ENCODE measurements around the gene ZNF804A.

Gene ZNF804A

GRCh38 chr2:184611361-184612085, 13.2 kb downstream of the ZNF804A start:
- DNase-seq, result no peak

DNA sequence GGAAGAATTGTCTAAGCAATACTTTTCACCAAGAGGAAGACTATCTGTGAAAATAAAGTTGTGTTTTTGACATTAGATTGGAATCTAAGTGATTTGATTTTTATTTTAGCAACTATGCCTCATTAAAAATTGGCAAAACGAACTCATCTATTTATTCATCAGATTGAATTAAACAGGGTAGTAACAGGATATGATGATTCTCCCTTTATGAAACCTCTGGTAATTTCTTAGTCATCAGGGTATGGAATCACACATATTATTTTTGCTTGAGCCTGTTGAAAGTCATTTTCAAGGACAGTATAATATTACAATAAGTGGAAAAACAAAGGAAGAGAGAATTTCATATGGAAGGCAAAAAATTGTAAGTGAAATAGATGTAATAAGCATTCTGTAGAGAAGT, 22.0 kb downstream of the ZNF804A start:
- DNase-seq, result no peak

DNA sequence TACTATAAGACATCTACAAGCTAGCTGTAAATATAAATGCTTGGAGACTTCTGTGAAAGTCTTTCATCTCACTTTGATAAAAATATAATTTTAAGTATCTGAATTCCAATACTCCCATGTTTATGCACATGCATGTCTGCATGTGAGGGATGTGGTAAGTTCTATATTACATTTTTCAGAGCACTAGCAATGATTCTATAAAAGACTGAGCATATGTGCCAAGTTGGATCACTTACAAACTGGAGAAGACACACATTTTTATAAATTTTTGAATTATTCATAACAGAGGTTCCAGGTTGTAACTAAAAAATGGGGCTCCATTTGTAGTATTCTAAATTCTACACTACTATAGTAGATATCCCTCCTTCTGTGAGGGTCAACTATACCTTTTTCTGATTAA, 26.0 kb downstream of the ZNF804A start:
- DNase-seq, result no peak

GRCh38 chr2:184628051-184628450, 29.7 kb downstream of the ZNF804A start:
- no peak for DNase-seq

DNA sequence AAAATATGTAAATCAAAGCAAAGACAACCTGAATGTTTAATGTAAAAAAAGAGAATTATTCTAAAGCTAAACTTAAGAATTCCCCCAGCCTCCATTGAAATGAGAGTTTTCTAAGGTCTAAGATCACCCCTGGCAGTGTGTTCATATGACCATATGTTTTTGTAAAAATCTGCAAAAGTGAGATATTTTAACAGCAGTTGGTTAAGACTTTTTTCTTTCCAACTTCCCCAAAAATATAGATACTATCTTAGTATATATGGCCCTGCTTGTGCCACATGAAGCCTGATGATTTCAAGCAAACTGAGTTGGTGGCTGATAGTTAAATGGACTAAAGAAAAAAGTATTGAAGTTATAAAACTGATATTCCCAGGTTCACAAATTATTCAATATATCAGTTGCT, 35.4 kb downstream of the ZNF804A start:
- DNase-seq, result no peak

- DNase-seq, result no peak
These were observed 39.5 kb downstream of the ZNF804A start for GRCh38 chr2:184637781-184638180.

- DNase-seq, result no peak
These were observed 46.4 kb downstream of the ZNF804A start for GRCh38 chr2:184644685-184645084.

GRCh38 chr2:184646177-184646576, 47.8 kb downstream of the ZNF804A start:
- DNase-seq, result no peak

DNA sequence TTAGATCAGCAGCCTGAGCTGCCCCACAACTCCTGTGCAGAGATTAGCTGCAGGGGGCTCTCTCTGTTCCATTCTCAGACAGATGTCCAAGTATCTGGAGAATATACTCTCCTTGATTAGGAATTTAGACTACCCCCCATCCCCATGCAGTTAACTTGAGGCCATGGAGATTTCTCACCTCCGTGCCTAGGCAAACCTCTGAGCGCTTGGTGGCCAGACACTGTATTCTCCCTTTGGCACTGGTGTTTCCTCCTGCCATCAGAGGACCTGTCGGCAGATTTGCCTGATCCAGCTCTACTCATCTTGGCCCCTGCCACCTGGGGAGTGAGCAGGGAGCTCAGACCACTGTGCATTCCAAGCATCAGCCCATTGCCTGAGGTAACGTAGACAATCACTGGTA, 48.3 kb downstream of the ZNF804A start:
- no peak for DNase-seq

GRCh38 chr2:184654945-184655344, 56.6 kb downstream of the ZNF804A start:
- no peak for DNase-seq

GRCh38 chr2:184677171-184677570, 78.8 kb downstream of the ZNF804A start:
- no peak for DNase-seq

DNA sequence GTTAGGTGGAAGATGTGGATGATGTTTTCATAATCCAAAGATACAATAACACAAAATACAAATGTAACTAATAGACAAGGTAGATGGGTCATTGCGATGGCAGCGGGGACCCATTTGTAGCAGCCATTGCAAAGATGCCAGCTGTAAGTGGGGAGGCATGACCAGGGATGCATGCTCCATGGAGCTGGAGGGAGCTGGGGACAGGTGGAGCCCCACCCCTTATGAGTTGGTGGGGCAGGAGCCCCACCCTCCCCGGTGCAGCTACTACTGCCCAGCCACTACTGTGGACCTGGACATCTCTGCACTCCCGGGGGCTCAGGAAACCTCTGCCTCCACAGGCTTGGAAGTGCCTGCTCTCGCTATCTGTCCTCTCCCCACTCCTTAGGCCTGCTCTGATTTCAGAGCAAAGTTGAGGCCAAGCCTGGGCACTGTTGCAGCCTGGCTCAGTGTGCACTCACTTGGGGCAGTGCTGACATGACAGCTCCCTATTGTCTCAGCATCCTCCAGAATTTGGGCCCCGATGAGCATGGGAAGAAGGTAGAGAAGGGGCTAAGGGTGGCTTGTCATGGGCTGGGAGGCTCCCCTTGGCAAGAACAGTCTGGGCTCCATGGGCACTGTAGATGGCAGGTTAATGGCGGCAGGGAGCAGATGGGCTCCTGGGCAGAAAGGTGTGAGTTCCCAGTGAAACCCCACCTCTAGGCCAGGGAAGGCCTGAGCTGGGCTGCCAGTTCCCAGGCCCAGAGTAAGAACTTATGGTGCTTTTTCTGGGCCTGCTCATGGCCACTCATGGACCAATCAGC, 81.1 kb downstream of the ZNF804A start:
- no peak for DNase-seq

GRCh38 chr2:184680825-184681224, 82.5 kb downstream of the ZNF804A start:
- no peak for DNase-seq

- no peak for DNase-seq
These were observed 83.5 kb downstream of the ZNF804A start for GRCh38 chr2:184681642-184682321.

- DNase-seq, result no peak
These were observed 85.6 kb downstream of the ZNF804A start for GRCh38 chr2:184683911-184684310.

DNA sequence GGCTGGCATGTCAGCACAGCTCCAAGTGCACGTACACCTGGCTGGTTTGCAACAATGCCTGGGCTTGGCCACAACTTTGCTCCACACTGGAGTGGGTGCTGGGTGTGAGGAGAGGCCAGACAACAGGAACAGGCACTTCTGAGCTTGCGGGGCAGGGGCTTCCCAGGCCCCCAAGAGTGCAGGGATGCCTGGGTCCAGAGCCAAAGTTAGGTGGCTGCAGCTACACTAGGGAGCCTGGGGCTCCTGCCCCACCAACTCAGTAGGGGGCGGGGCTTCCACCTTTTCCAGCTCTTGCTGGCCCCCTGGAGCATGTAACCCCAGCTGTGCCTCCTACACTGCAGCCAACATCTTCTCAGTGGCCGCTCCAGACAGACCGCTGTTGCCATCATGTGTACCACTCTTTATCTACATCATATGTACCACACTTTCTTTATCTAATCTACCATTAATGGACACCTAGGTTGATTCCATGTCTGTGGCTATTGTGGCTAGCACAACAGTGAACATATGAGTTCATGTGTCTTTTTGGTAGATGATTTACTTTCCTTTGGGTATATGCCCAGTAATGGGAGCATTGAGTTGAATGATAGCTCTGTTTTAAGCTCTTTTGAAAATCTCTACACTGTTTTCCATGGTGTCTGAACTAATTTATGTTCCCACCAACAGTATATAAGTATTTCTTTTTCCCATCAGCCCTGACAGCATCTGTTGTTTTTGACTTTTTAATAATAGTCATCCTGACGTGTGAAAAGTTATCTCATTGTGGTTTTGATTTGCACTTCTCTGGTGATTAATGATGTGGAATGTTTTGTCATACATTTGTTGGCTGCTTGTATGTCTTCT, 87.9 kb downstream of the ZNF804A start:
- DNase-seq, result no peak

DNA sequence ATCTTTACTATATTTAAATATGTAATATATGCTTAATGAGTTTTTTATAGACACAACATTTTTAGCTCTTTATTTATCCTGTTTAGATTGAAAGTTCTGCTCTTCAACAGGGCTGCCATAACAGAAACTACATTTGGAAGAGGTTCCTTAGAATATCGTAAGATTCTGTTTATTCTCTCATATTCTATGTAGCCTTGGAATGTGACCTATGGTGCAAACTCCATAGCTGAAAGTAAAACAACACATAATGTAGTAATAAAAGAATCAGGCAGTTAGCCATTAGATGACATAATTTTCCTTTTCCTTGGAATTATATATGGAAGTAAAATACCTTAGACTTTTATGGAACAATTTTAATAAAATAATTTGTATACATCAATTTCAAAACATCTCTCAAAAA, 91.3 kb downstream of the ZNF804A start:
- no peak for DNase-seq

DNA sequence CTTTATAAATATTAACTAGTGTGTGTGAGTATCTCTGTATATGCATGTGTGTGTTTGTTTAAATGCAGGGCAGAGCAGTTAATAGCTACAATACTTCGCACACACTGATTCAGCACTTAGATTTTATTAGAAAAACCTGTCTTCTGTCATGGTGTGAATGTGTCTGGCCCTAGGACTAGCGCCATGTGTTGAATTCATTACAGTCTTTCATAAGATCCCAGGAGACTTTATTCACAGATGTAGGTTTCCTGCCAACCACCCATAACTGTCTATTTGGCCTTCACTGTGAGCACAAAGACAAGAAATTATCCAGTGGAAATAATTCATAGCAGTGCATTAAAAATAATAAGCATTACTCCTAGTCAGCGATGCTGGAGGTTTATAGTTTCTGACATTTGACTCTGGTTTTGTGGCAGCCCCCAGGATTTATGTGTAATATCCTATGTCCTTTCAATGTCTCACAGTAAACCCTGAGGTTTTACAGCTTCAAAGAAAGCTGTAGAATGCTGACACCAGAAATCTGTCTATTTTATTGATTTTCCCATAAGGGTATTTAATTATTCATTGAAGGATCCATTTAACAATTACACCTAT, 93.9 kb downstream of the ZNF804A start:
- DNase-seq, result no peak

- DNase-seq, result no peak
These were observed 98.3 kb downstream of the ZNF804A start for GRCh38 chr2:184696644-184697043.

- DNase-seq, result no peak
These were observed 100.1 kb downstream of the ZNF804A start for GRCh38 chr2:184698476-184698875.

- no peak for DNase-seq
These were observed 123.6 kb downstream of the ZNF804A start for GRCh38 chr2:184721881-184722280.

DNA sequence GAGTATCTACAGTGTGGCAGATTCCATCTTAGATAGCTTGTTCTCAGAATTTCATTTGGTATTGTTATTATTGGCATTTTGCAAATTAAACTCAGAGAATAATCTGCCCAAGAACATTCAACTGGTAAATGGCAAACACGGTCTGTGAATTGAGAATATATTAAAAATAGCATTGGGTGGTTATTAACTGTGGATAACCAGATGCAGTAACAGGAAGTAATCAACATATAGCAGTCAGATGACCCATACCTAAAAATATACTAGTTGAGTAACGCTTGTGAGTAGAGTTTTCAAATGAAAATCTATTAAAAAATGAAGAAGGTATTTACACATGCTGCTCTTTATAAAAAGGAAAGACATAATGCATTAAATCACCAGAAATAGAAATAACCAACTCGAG, 129.5 kb downstream of the ZNF804A start:
- no peak for DNase-seq

DNA sequence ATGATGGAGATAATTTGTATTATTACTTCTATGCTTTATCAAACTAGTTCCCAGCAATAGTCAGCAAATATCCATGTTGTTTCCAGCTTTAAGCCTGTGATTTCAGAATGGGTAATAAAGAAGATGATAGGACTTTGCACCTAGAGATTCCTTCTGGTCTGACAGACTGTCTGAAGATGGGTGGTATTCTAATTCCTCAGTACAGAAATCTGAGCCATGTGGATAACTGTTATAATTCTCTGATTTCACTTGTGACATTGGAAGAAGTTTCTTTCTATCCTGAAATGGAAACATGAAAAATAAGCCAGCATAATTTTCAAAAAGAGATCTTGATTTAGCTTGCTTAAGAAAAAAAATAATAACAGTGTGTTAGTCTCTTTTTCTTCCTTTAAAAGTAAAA, 130.1 kb downstream of the ZNF804A start:
- DNase-seq, result no peak
